AG09309 (cell line): ENCODE results near the gene TANC1.

Source experiments
- DNase-seq: peaks from one replicate; pipeline ENCODE4 v3.0.0-alpha.2; 2010; ENCODE audit warnings: low read depth
- H3K4me3 ChIP-seq: 2 replicates; pipeline ENCODE4 v1.5.1; 2011; ENCODE audit warnings: mild to moderate bottlenecking, low read depth, low read length, moderate library complexity; ENCODE audit not compliant: control insufficient read depth
- CTCF ChIP-seq: IDR thresholded peaks from 2 replicates; pipeline ENCODE4 v1.5.1; 2011; ENCODE audit warnings: mild to moderate bottlenecking, low read depth, low read length, inconsistent platforms; ENCODE audit not compliant: insufficient read depth, control insufficient read depth; ENCODE audit errors: missing control alignments

The TANC1 gene

GRCh38 chr2:159211447-159212396, 243.3 kb downstream of the TANC1 start:
- no peak for DNase-seq
- no peak overlapping the region for H3K4me3 ChIP-seq

GRCh38 chr2:159213296-159213695, 244.9 kb downstream of the TANC1 start:
- H3K4me3 ChIP-seq, result no peak overlapping the region
- no peak for DNase-seq
- no peak for TF ChIP-seq CTCF

More at GRCh38 chr2:159211447-159212396, 243.3 kb downstream of the TANC1 start:
- no peak for TF ChIP-seq CTCF

GRCh38 chr2:159214325-159214865, 246.0 kb downstream of the TANC1 start:
- H3K4me3 ChIP-seq, result no peak overlapping the region
- no peak for DNase-seq
- TF ChIP-seq CTCF, result no peak

GRCh38 chr2:159215116-159215515, 246.7 kb downstream of the TANC1 start:
- DNase-seq, result no peak
- H3K4me3 ChIP-seq, result no peak overlapping the region
- no peak for TF ChIP-seq CTCF

- H3K4me3 ChIP-seq, result no peak overlapping the region
- no peak for DNase-seq
- no peak for TF ChIP-seq CTCF
These were observed 249.2 kb downstream of the TANC1 start for GRCh38 chr2:159217676-159218075.

GRCh38 chr2:159218389-159218788, 249.9 kb downstream of the TANC1 start:
- no peak for TF ChIP-seq CTCF
- no peak for DNase-seq
- no peak overlapping the region for H3K4me3 ChIP-seq
